ENCODE measurements around the gene TSPAN16.

- TF ChIP-seq CTCF (IDR thresholded peaks at IDR 0.05) (no peak), NR2C2 (CRISPR knock-in tag; IDR thresholded peaks at IDR 0.05) (no peak), ELF4 (CRISPR knock-in tag; IDR thresholded peaks at IDR 0.05; ENCODE audit: low read depth) (no peak)
These were observed 53.2 kb downstream of the TSPAN16 start for GRCh38 chr19:11349171-11349570.

Measured in WTC11 (cell line).